ENCODE data around the gene ARHGEF16. TPM values are rescaled to one million over a fixed set of nuclear protein-coding genes. Genes with fewer than 3 reads are reported as not detected.

Gene ARHGEF16
- total RNA-seq, 4 donors from 2014 or later: 8.4 to 24.6 (median 22.4) TPM

DNA sequence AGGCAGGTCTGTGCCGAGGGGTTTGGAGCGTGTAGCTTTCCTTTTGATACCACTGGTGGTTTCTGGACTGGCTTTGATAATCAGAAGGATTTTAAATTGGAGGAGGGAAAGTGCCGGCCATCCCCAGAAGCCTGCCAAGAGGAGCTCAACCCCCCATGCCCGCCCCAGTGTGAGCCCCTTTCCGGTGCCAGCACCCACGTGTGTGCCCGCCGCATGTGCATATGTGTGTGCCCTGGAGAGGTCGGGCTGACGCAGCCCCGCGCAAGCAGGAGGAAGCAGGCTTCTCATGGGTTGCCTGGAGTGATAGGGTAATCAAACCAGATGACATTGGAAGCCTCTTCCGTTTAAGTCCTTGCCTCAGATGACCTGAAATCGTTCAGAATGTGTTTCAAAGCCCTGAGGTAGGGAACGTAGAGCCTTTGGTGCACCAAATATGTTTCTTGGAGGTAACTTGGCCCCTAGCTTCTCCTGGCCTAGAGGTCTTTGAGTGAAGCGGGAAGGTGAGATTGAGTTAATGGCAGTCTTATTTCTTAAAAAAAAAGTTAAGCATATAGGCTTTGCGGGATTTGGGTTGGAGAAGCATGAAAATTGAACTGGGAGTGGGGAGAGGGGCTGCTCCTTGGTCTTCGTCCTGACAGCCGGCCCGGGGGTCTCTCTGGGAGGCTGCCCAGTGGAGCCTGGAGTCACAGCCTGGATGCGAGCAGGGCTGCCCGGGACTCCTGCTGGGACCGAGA lies 34.1 kb upstream of the ARHGEF16 start:
- Histone ChIP-seq H3K36me3 (no peaks in the 10 kb centered on the region), H3K4me1 (peaks cover 3 to 20% (median 7%) of the 10 kb centered on the region in 3 donors), H3K27ac (no peak overlapping the region), H3K27me3 (peaks cover 0 to 100% (median 2%) of the 10 kb centered on the region in 4 donors), H3K4me3 (no peak overlapping the region), H3K9me3 (peaks cover 0 to 20% (median 13%) of the 10 kb centered on the region in 3 donors)
- TF ChIP-seq POLR2A (IDR thresholded peaks at IDR 0.05): no peak
- TF ChIP-seq, protein P1, sequence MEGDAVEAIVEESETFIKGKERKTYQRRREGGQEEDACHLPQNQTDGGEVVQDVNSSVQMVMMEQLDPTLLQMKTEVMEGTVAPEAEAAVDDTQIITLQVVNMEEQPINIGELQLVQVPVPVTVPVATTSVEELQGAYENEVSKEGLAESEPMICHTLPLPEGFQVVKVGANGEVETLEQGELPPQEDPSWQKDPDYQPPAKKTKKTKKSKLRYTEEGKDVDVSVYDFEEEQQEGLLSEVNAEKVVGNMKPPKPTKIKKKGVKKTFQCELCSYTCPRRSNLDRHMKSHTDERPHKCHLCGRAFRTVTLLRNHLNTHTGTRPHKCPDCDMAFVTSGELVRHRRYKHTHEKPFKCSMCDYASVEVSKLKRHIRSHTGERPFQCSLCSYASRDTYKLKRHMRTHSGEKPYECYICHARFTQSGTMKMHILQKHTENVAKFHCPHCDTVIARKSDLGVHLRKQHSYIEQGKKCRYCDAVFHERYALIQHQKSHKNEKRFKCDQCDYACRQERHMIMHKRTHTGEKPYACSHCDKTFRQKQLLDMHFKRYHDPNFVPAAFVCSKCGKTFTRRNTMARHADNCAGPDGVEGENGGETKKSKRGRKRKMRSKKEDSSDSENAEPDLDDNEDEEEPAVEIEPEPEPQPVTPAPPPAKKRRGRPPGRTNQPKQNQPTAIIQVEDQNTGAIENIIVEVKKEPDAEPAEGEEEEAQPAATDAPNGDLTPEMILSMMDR (IDR thresholded peaks at IDR 0.05): no peak
- DNase-seq: no peak
- 81 to 86% methylated on average over 14 to 22 of the region's 23 CpGs for WGBS, 2 donors
- intact Hi-C loops (cut with DNase I): no loop called here

DNA sequence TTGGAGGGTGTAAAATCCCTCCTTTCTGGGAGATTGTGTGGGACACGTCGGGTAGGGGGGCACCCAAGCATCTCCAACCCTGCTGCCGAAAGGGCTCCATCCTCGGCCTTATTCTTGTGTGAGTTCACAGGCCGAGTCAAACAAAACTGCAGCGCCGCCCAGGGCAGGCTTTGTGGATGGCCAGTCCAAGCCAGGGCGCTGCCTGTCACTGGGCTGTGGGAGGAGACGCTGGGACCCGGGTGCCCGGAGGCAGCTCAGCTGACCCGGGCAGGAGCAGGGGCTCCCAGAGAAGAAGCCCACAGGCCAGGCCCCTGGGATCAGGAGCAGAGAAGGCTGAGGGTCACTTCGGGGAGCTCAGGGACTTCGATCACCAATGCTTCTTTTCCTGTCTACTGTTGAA lies 31.8 kb upstream of the ARHGEF16 start:
- Histone ChIP-seq H3K36me3 (no peaks in the 10 kb centered on the region), H3K4me3 (no peak overlapping the region), H3K4me1 (peaks cover 3 to 20% (median 7%) of the 10 kb centered on the region in 3 donors), H3K27me3 (peaks cover 0 to 98% (median 2%) of the 10 kb centered on the region in 4 donors), H3K9me3 (peaks cover 0 to 2% (median 0%) of the 10 kb centered on the region in 3 donors), H3K27ac (no peak overlapping the region)
- DNase-seq: no peak
- 83 to 93% methylated on average over 2 to 3 of the region's 14 CpGs for WGBS, 2 donors
- intact Hi-C loops (cut with DNase I): no loop called here
- TF ChIP-seq, protein P1 (IDR thresholded peaks at IDR 0.05): no peak
- TF ChIP-seq POLR2A (IDR thresholded peaks at IDR 0.05): no peak

DNA sequence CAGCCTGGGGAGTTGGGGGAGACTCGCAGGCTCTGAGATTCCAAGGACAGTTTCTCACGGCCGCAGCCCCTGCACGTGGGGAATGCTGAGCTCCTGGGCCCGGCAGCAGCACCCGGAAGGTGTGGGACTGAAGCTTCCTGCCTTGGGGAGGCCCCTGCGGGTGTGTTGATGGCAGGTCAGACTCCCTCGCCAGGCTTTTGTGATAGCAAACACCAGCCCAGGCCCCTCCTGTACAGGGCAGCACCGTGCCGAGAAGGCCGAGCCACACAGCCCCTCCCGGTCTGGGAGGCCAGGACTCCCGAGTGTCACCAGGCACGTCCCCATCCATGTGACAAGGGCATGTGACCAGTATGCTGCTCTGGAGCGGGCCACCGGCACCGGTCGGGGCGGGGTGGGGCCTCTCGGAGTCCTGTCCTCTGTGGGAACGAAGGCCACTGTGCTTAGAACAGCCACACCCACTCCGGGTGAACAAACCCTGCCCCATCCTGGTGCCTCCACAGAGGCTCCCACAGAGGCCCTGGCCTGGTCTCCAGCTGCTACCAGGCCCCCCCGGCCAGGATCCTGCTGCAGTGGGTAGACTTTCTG lies 31.1 kb upstream of the ARHGEF16 start:
- 29 to 50% methylated on average over 2 to 7 of the region's 23 CpGs for WGBS, 2 donors
- no peak for TF ChIP-seq POLR2A (IDR thresholded peaks at IDR 0.05)
- TF ChIP-seq, protein P1 (IDR thresholded peaks at IDR 0.05): no peak
- Histone ChIP-seq H3K27ac (peak overlapping the region in 2 of 4 donors; percentile 2 to 28), H3K4me1 (peaks cover 3 to 20% (median 7%) of the 10 kb centered on the region in 3 donors), H3K36me3 (no peaks in the 10 kb centered on the region), H3K4me3 (no peak overlapping the region), H3K9me3 (no peaks in the 10 kb centered on the region), H3K27me3 (peaks cover 0 to 97% (median 2%) of the 10 kb centered on the region in 4 donors)
- intact Hi-C loops (cut with DNase I): no loop called here
- no peak for DNase-seq

DNA sequence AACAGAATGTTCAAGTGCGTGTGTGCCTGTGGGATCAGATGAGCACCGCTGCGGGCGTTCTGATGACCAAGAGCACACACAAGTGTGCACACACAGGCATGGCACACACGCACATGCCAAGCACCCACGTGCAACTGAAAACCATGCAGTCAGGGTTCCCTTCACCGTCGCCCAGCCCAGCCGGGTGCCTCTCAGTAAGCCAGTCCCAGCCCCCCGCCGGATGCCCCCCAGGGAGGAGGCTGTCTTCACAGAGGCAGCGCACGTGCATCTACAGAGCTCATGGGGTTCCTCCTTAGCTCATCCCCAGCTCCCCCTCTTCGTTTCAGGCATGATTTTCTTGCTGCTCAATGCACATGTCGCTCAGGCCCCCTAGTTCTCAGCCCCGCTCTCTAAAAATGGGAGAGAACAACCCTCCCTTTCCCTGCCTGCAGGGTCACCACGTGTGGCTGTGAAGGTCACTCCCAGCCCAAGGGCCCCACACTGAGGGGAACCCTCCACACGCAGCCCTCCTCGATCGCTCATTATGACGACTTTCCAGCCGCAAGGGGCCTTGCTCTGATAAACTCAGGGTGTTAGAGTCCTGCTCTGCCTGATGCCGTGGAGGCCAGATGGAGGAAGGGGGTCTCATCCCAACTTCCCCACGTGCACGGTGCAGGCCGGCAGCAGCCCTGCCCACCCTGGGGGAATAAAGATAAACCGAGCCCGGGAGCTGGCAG lies 30.4 kb upstream of the ARHGEF16 start:
- intact Hi-C loops (cut with DNase I): no loop called here
- Histone ChIP-seq H3K27ac (no peak overlapping the region), H3K9me3 (no peaks in the 10 kb centered on the region), H3K27me3 (peaks cover 0 to 97% (median 2%) of the 10 kb centered on the region in 4 donors), H3K36me3 (no peaks in the 10 kb centered on the region), H3K4me3 (no peak overlapping the region), H3K4me1 (peaks cover 3 to 15% (median 7%) of the 10 kb centered on the region in 3 donors)
- WGBS, 2 donors: 73 to 81% methylated on average over 12 to 18 of the region's 28 CpGs
- no peak for DNase-seq
- TF ChIP-seq, protein P1 (IDR thresholded peaks at IDR 0.05): no peak
- TF ChIP-seq POLR2A (IDR thresholded peaks at IDR 0.05): no peak

All from esophagus squamous epithelium (tissue), 5 donors.